Inferior parietal cortex (tissue), 1 donor: ENCODE measurements around the gene MEX3D.
"Not testable (repeated sequence)": the region's sequence is repeated elsewhere in the genome, so short reads cannot be mapped to it uniquely, and the experiment has no call there.

Experiments
- DNase-seq: peaks from one replicate; pipeline ENCODE4 v3.0.0-alpha.2; 2016; ENCODE audit errors: extremely low spot score

Gene MEX3D

GRCh38 chr19:1572795-1573194, 4.7 kb upstream of the MEX3D start:
- DNase-seq, result no peak

- DNase-seq, result no peak
These were observed 3.2 kb upstream of the MEX3D start for GRCh38 chr19:1571358-1571757.

GRCh38 chr19:1570836-1571235, 2.7 kb upstream of the MEX3D start:
- no peak for DNase-seq

- DNase-seq, result no peak
These were observed 1.9 kb upstream of the MEX3D start for GRCh38 chr19:1569997-1570396.

- no peak for DNase-seq
These were observed 287 bp downstream of the MEX3D start for GRCh38 chr19:1567848-1568227.

GRCh38 chr19:1567116-1567847, 843 bp downstream of the MEX3D start:
- DNase-seq, result no peak

- peak; percentile 79 for DNase-seq
These were observed 1.6 kb downstream of the MEX3D start for GRCh38 chr19:1566392-1567115.

GRCh38 chr19:1563251-1563650, 4.9 kb downstream of the MEX3D start:
- DNase-seq, result no peak

GRCh38 chr19:1561236-1561842, 6.8 kb downstream of the MEX3D start:
- DNase-seq, result no peak

GRCh38 chr19:1560286-1560882, 7.7 kb downstream of the MEX3D start:
- DNase-seq, result no peak

- DNase-seq, result no peak
These were observed 9.6 kb downstream of the MEX3D start for GRCh38 chr19:1558552-1558951.

- DNase-seq, result no peak
These were observed 11.6 kb downstream of the MEX3D start for GRCh38 chr19:1556390-1557070.

GRCh38 chr19:1555487-1556389, 12.4 kb downstream of the MEX3D start:
- DNase-seq, result no peak

- DNase-seq, result no peak
These were observed 13.2 kb downstream of the MEX3D start for GRCh38 chr19:1554968-1555367.

- DNase-seq, result no peak
These were observed 14.7 kb downstream of the MEX3D start for GRCh38 chr19:1553415-1553814.

- no peak for DNase-seq
These were observed 16.8 kb downstream of the MEX3D start for GRCh38 chr19:1551068-1552040.

GRCh38 chr19:1549332-1549945, 18.7 kb downstream of the MEX3D start:
- no peak for DNase-seq

GRCh38 chr19:1540365-1540925, 27.7 kb downstream of the MEX3D start:
- peak; percentile 22 for DNase-seq

GRCh38 chr19:1539749-1540148, 28.4 kb downstream of the MEX3D start:
- not testable (repeated sequence) for DNase-seq
